AG09319 (cell line): ENCODE data around the gene MSS51.

Experiments used
- DNase-seq: peaks from one replicate; pipeline ENCODE4 v3.0.0-alpha.2; 2010; ENCODE audit warnings: low read depth; ENCODE audit errors: extremely low read depth
- TF ChIP-seq, protein P1 (sequence below): IDR thresholded peaks from 2 replicates; pipeline ENCODE4 v1.5.1; 2011; ENCODE audit warnings: low read depth, mild to moderate bottlenecking, inconsistent platforms, low read length, moderate library complexity

The MSS51 gene

DNA sequence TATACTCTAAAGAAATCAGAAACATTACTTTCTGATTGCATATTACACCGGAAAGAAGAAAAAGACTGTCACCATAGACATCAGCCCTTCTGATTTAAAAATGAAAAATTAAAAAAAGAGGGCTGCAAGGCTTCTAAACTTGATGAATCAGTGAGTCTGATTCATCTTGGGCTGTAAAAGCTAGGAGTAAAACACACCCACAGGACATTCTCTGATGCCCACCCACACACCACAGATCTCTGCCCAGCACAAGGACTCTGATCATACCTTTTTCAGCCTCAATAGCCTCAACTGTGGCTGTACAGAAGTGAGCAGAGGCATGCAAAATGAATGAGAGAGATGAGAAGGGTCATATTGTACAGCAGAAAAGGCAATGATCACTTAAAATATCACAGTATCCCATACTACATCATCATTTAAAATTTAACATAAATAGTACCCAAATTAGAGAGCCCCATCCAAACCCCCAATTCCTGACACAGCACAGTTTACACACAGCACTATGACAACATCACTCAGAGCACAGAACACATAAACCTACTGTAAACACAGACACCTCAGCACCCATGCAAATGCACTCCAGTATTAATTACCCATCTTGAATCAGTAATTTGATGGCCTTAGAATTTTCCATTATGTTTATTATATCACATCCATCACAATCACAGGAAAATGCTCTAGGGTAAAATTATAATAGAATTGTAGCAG lies 6.4 kb upstream of the MSS51 start:
- no peak for DNase-seq
- TF ChIP-seq, protein P1, sequence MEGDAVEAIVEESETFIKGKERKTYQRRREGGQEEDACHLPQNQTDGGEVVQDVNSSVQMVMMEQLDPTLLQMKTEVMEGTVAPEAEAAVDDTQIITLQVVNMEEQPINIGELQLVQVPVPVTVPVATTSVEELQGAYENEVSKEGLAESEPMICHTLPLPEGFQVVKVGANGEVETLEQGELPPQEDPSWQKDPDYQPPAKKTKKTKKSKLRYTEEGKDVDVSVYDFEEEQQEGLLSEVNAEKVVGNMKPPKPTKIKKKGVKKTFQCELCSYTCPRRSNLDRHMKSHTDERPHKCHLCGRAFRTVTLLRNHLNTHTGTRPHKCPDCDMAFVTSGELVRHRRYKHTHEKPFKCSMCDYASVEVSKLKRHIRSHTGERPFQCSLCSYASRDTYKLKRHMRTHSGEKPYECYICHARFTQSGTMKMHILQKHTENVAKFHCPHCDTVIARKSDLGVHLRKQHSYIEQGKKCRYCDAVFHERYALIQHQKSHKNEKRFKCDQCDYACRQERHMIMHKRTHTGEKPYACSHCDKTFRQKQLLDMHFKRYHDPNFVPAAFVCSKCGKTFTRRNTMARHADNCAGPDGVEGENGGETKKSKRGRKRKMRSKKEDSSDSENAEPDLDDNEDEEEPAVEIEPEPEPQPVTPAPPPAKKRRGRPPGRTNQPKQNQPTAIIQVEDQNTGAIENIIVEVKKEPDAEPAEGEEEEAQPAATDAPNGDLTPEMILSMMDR, result no peak

DNA sequence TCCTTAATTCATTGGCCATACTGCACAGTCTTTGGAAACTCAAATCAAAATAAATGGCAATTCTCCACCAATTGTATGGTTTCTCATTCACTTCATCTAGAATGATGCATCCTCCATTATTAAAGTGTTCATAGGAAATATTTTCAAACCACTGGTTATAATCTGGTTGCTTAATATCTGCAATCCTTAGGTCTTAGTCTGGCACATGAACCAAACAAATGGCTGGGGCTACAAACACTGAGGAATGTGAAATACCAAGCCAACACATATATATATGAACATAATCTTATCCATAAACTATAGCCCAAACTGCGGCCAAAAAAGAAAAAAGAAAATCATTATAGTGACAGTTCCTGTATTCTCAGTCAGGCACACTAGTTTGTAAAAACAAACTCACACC lies 5.7 kb upstream of the MSS51 start:
- no peak for DNase-seq
- TF ChIP-seq, protein P1, result no peak

DNA sequence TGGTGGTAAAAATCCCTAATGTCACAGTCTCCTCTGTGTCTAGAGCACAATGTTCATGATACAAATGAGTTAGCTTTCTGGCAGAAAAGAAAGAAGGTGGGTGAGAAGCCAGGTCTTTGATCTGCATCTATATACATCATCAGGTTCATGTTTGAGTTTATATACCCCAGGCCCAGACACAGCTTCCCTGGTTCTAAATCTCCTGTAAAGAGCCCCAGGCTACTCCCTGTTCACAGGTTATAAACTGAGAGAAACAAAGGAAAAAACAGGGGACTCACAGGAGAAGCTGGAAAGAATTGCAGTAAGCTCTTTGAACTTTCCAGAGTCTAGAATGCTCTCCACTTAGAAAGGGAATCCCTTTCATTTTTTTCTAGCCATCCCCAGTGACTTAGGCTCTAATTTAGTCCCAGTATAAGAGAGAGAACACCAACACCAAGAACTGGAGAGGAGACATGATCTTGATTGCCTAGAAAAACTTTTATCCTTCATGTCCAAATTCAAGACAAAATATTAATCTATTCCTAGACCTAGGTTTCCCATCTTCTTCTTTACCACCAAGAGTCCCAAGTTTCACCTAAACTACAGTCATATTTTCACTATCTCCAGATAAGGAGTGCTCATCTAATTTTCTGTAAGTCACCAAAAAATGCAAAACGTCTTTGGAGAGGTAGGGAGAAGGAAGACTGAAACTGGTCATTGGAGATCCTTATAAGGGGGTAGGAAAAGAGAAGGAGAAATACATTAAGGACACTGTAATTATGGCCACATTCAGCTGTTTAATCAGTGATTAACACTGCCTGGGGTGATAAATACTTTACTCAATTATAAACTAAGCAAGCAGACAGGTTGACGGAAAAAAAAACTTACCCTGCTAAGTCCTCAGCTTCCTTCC lies 469 bp downstream of the MSS51 start:
- no peak for DNase-seq
- TF ChIP-seq, protein P1, result no peak

DNA sequence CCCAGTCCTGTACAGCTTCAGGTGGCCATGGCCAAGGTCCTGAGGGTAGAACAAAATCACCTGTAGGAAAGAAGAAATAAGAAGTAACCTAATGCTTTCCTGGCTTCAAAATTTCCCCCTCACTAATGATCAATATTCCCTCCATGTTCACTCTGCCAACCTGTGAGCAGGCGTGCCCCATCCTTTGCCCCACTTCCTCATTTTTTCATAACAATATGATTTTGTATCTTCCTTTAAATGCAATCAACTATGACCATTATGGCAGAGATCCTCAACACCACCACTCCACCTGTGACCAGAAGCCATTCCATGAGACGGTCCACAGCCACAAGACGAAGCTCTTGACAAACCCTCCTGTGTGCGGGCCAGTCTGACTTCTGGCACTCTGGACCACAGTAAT lies 7.0 kb downstream of the MSS51 start:
- no peak for DNase-seq
- TF ChIP-seq, protein P1, result no peak

DNA sequence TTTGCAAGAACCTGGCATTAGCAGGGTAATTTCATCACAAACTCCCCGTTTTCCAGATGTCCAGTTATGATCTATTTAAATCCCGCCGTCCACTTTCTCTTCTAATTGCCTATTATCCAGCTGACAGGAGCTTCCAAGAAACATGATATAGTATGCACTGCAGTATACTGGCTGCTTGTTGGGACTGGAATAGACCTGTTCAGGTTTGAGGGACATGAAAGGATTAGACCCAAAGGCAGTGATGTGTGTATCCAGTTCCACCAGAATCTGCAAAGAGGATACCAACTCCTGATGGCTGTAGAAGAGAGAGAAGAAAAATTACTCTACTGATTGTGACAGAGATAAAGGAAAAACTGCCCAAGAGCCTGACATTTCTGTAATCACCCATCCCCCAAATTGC lies 8.9 kb downstream of the MSS51 start:
- TF ChIP-seq, protein P1, result no peak
- DNase-seq, result no peak

DNA sequence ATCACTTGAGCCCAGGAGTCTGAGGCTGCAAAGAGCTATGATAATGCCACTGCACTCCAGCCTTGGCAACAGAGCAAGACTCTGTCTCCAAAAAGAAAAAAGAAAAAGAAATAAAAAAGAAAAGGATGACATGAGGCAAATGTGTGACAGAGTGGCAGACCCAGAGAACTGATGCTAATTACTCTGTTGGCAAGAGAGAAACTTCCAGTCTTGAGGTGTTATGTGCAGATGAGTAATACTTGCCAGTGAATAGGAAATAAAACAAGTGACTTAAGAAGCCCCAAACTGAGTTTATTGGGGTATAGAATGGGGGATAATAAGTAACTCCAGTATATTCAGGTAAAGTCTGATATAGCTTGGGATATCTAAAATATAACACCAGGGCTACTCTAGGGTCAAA lies 10.1 kb downstream of the MSS51 start:
- no peak for DNase-seq
- TF ChIP-seq, protein P1, result no peak

DNA sequence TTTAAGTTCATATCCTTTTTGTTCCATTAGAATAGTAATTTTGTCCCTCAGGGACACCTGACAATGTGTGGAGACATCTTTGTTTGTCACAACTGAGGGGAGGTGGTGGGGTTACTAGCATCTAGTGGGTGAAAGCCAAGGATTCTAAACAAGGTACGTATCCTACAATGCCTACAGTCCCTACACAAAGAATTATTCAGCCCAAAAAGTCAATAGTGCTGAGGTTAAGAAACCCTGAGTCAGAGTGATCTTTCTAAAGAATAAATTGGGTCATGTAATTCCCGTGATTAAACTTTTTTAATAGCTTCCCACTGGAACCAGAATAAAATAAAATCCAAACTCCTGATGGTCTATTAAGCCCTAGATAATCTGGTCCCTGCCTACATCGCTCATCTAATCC lies 16.8 kb downstream of the MSS51 start:
- no peak for DNase-seq
- TF ChIP-seq, protein P1, result no peak
